Liver (tissue), 9 donors: ENCODE results near the gene ACYP2. TPM values are rescaled to one million over a fixed set of nuclear protein-coding genes. Genes with fewer than 3 reads are reported as not detected.

Experiments used
- DNase-seq: peaks from one replicate; pipeline ENCODE4 v3.0.0-alpha.2; 2017; ENCODE audit warnings: low spot score
- H3K27ac ChIP-seq, 2 donors: one replicate each; pipeline ENCODE4 v1.7.0; 2013; ENCODE audit warnings: inconsistent platforms in 2 of 2, low read length in 2 of 2, control low read depth in 1 of 2, low read depth in 1 of 2, mild to moderate bottlenecking in 1 of 2
- H3K27me3 ChIP-seq, 4 donors: one replicate each; pipeline versions ENCODE4 v1.6.1 to v1.7.0; 2013; ENCODE audit warnings: low read length in 3 of 4, inconsistent platforms in 1 of 4, mild to moderate bottlenecking in 1 of 4, moderate library complexity in 1 of 4; ENCODE audit not compliant: control insufficient read depth in 4 of 4, insufficient read depth in 4 of 4
- H3K36me3 ChIP-seq, 4 donors: one replicate each; pipeline versions ENCODE4 v1.6.1 to v1.7.0; 2013; ENCODE audit warnings: low read length in 3 of 4, mild to moderate bottlenecking in 3 of 4, low read depth in 1 of 4, moderate library complexity in 1 of 4; ENCODE audit not compliant: control insufficient read depth in 4 of 4, insufficient read depth in 3 of 4
- H3K4me1 ChIP-seq, 4 donors: one replicate each; pipeline versions ENCODE4 v1.6.1 to v1.7.0; 2013; ENCODE audit warnings: low read length in 3 of 4, mild to moderate bottlenecking in 3 of 4, moderate library complexity in 1 of 4; ENCODE audit not compliant: control insufficient read depth in 4 of 4, insufficient read depth in 4 of 4
- H3K4me3 ChIP-seq, 3 donors: one replicate each; pipeline versions ENCODE4 v1.6.1 to v1.7.0; 2013; ENCODE audit warnings: low read length in 3 of 3, control low read depth in 1 of 3, low read depth in 1 of 3, mild to moderate bottlenecking in 1 of 3
- H3K9ac ChIP-seq, 2 donors: one replicate each; pipeline ENCODE4 v1.7.0; 2013; ENCODE audit warnings: low read length in 2 of 2, mild to moderate bottlenecking in 2 of 2, moderate library complexity in 2 of 2, control low read depth in 1 of 2, low read depth in 1 of 2
- H3K9me3 ChIP-seq, 4 donors: one replicate each; pipeline versions ENCODE4 v1.6.1 to v1.7.0; 2013; ENCODE audit warnings: low read length in 3 of 4; ENCODE audit not compliant: control insufficient read depth in 4 of 4
- EGR1 ChIP-seq, 2 donors: IDR thresholded peaks; 2 replicates each; pipeline ENCODE4 v1.6.1; 2016 to 2018; ENCODE audit warnings: antibody characterized with exemption in 2 of 2, low read depth in 2 of 2
- FOXA1 ChIP-seq: IDR thresholded peaks from 2 replicates; pipeline ENCODE4 v1.6.1; 2016; ENCODE audit warnings: antibody characterized with exemption
- FOXA2 ChIP-seq: IDR thresholded peaks from 2 replicates; pipeline ENCODE4 v1.6.1; 2016; ENCODE audit warnings: antibody characterized with exemption
- HNF4G ChIP-seq: IDR thresholded peaks from 2 replicates; pipeline ENCODE4 v1.6.1; 2016; ENCODE audit warnings: antibody characterized with exemption
- JUND ChIP-seq, 2 donors: IDR thresholded peaks; 2 replicates each; pipeline ENCODE4 v1.6.1; 2016; ENCODE audit warnings: antibody characterized with exemption in 2 of 2
- RAD21 ChIP-seq, 2 donors: IDR thresholded peaks; 2 replicates each; pipeline ENCODE4 v1.6.1; 2016; ENCODE audit warnings: antibody characterized with exemption in 2 of 2, mild to moderate bottlenecking in 2 of 2
- TAF1 ChIP-seq: conservative IDR thresholded peaks from 2 replicates; pipeline ENCODE4 v1.6.1; 2016; ENCODE audit warnings: antibody characterized with exemption, mild to moderate bottlenecking
- YY1 ChIP-seq: IDR thresholded peaks from 2 replicates; pipeline ENCODE4 v1.6.1; 2016; ENCODE audit warnings: antibody characterized with exemption, mild to moderate bottlenecking
- WGBS: extraction: QIAGEN DNeasy Blood & Tissue Kit; methylation state at CpG from one replicate; pipeline ENCODE4 v1.1.7; 2013; 5-methylcytosine and 5-hydroxymethylcytosine counted together
- polyA plus RNA-seq, 2 donors: library from polyadenylated mRNA; stranded (reverse) in 1 of 2; unstranded in 1 of 2; fragments of 200-250 nt in 1 of 2; fragments of >200 nt in 1 of 2; fragmentation: Nextera tagmentation in 1 of 2; extraction: Ambion mirVana in 1 of 2; gene quantifications; one replicate each; pipeline versions ENCODE4 v1.2.1 to v1.2.3, GENCODE V29; 2013 to 2015
- total RNA-seq, 2 donors: library from RNA; depleted of rRNA; stranded (reverse); fragments of >200 nt; gene quantifications; one replicate each; pipeline ENCODE4 v1.2.3, GENCODE V29; 2014
- TF ChIP-seq, protein P1 (sequence below): IDR thresholded peaks from 2 replicates; pipeline ENCODE4 v1.6.1; 2016; ENCODE audit warnings: antibody characterized with exemption, mild to moderate bottlenecking
- TF ChIP-seq, protein P2 (sequence below): IDR thresholded peaks from 2 replicates; pipeline ENCODE4 v1.6.1; 2016; ENCODE audit warnings: antibody characterized with exemption
- TF ChIP-seq, protein P3 (sequence below): IDR thresholded peaks from 2 replicates; pipeline ENCODE4 v1.6.1; 2016; ENCODE audit warnings: antibody characterized with exemption
- donor health status: healthy.
- donor health status: healthy.
- donor health status: healthy.
- donor health status: healthy.
- donor health status: healthy.

Gene ACYP2
- total and polyA plus RNA-seq, 4 donors = 13.1 to 44.3 (median 15.4) TPM

DNA sequence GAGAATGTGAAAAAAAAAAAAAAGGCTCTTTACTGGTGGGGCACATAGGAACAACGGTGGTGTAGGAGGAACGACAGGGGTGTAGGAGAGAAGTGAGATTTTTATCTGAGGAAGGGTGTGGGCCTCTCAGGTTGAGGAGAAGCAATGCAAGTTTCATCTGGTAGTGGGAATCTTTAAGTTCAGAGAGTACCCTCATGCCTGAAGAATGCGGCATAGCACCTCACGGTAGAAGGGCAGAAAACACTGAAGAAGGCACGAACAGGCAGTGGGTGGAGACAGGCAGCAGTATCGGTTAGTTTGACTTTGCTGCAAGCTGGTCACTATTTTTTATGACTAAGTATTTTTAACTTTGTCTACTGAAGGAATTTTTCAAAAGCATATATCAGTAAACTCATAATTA is 192.8 kb downstream of the ACYP2 start:
- no peak for DNase-seq
- Histone ChIP-seq H3K9me3 (no peaks in the 10 kb centered on the region), H3K4me1 (no peaks in the 10 kb centered on the region), H3K36me3 (no peaks in the 10 kb centered on the region), H3K4me3 (no peak overlapping the region), H3K27ac (no peak overlapping the region), H3K27me3 (no peaks in the 10 kb centered on the region), H3K9ac (no peak overlapping the region)
- TF ChIP-seq RAD21 (IDR thresholded peaks at IDR 0.05) (no peak), FOXA2 (no peak), EGR1 (IDR thresholded peaks at IDR 0.05; ENCODE audit: low read depth in 2 of 2) (no peak), HNF4G (no peak)
- 92% methylated on average over 6 of the region's 6 CpGs for WGBS

DNA sequence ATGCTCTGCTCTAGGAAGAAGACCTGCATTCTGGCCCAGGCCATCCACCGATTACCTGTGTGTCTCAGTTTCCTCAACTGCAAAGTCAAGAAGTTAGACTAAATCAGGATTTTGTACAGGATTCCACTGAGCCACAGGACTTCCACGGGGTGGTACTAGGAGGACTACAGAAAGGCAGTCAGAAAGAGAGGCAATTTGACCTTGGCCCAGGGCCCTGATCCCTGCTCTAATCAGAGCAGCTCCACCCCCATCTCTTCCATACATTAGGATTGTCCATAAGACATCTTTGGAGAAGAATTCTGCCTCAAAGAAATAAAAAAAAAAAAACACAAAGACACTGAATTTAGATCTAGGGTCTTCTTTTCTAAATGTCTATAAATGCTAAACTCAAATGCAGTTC is 193.4 kb downstream of the ACYP2 start:
- TF ChIP-seq TAF1 = no peak
- no peak for TF ChIP-seq FOXA1
- TF ChIP-seq, protein P1, sequence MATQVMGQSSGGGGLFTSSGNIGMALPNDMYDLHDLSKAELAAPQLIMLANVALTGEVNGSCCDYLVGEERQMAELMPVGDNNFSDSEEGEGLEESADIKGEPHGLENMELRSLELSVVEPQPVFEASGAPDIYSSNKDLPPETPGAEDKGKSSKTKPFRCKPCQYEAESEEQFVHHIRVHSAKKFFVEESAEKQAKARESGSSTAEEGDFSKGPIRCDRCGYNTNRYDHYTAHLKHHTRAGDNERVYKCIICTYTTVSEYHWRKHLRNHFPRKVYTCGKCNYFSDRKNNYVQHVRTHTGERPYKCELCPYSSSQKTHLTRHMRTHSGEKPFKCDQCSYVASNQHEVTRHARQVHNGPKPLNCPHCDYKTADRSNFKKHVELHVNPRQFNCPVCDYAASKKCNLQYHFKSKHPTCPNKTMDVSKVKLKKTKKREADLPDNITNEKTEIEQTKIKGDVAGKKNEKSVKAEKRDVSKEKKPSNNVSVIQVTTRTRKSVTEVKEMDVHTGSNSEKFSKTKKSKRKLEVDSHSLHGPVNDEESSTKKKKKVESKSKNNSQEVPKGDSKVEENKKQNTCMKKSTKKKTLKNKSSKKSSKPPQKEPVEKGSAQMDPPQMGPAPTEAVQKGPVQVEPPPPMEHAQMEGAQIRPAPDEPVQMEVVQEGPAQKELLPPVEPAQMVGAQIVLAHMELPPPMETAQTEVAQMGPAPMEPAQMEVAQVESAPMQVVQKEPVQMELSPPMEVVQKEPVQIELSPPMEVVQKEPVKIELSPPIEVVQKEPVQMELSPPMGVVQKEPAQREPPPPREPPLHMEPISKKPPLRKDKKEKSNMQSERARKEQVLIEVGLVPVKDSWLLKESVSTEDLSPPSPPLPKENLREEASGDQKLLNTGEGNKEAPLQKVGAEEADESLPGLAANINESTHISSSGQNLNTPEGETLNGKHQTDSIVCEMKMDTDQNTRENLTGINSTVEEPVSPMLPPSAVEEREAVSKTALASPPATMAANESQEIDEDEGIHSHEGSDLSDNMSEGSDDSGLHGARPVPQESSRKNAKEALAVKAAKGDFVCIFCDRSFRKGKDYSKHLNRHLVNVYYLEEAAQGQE = no peak
- no peak for TF ChIP-seq EGR1 (IDR thresholded peaks at IDR 0.05; ENCODE audit: low read depth in 2 of 2)
- no peak overlapping the region for H3K9ac ChIP-seq
- H3K27me3 ChIP-seq = no peaks in the 10 kb centered on the region
- no peaks in the 10 kb centered on the region for H3K36me3 ChIP-seq
- H3K4me3 ChIP-seq = no peak overlapping the region
- 77% methylated on average over 2 of the region's 2 CpGs for WGBS
- H3K9me3 ChIP-seq = no peaks in the 10 kb centered on the region
- H3K27ac ChIP-seq = no peak overlapping the region
- no peaks in the 10 kb centered on the region for H3K4me1 ChIP-seq
- no peak for DNase-seq

DNA sequence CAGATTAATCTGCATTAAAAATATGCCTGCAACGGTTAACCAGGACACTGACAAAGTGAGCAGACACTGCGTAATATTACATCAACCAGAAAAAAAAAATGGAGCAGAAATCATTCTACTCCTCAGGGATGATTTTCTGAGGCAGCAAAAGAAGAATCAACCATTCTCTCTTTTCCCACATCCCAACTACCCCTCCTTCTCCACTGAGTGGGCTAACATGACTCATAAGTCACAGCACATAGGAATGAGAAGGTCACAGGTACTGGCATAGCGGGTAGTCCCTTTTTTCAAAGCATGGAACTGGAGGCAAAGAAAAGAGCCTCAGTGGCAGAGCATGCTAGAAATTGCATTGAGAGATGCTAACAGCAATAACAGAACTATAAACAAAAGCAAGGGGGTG is 194.9 kb downstream of the ACYP2 start:
- Histone ChIP-seq H3K27ac (no peak overlapping the region), H3K36me3 (no peaks in the 10 kb centered on the region), H3K4me3 (no peak overlapping the region), H3K9ac (no peak overlapping the region), H3K27me3 (no peaks in the 10 kb centered on the region), H3K9me3 (no peaks in the 10 kb centered on the region), H3K4me1 (no peaks in the 10 kb centered on the region)
- DNase-seq = no peak
- TF ChIP-seq YY1 = no peak
- TF ChIP-seq TAF1 = no peak
- TF ChIP-seq, protein P2, sequence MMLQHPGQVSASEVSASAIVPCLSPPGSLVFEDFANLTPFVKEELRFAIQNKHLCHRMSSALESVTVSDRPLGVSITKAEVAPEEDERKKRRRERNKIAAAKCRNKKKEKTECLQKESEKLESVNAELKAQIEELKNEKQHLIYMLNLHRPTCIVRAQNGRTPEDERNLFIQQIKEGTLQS = no peak
- 93% methylated on average over 3 of the region's 3 CpGs for WGBS

DNA sequence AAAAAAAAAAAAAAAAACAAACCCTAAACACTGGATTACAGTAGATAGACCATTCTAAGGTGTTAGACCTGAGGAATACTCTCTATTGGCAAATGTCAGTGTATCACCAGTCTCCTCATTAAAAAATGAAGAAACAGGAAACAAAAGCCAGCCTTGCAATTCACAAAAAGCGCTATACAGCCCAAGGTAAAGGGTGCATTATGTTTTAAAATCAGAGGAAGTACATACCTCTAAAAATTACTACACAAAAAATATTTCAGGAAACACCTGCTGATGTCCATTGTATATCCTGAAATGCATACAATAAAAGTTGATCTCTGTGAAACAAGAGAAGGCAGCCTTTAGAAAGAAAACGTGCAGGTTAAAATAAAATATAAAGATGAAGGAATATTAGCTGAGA is 195.5 kb downstream of the ACYP2 start:
- H3K27ac ChIP-seq = no peak overlapping the region
- no peak for DNase-seq
- WGBS = 61% methylated on average over 2 of the region's 2 CpGs
- H3K4me3 ChIP-seq = no peak overlapping the region
- no peak overlapping the region for H3K9ac ChIP-seq
- H3K27me3 ChIP-seq = no peaks in the 10 kb centered on the region
- no peaks in the 10 kb centered on the region for H3K36me3 ChIP-seq
- TF ChIP-seq, protein P3, sequence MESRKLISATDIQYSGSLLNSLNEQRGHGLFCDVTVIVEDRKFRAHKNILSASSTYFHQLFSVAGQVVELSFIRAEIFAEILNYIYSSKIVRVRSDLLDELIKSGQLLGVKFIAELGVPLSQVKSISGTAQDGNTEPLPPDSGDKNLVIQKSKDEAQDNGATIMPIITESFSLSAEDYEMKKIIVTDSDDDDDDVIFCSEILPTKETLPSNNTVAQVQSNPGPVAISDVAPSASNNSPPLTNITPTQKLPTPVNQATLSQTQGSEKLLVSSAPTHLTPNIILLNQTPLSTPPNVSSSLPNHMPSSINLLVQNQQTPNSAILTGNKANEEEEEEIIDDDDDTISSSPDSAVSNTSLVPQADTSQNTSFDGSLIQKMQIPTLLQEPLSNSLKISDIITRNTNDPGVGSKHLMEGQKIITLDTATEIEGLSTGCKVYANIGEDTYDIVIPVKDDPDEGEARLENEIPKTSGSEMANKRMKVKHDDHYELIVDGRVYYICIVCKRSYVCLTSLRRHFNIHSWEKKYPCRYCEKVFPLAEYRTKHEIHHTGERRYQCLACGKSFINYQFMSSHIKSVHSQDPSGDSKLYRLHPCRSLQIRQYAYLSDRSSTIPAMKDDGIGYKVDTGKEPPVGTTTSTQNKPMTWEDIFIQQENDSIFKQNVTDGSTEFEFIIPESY = no peak
- no peak for TF ChIP-seq JUND (IDR thresholded peaks at IDR 0.05)
- TF ChIP-seq, protein P1 = no peak
- no peaks in the 10 kb centered on the region for H3K9me3 ChIP-seq
- H3K4me1 ChIP-seq = no peaks in the 10 kb centered on the region
